Posterior vena cava (tissue), 2 donors: ENCODE measurements around the gene RNASEH1. TPM values are rescaled to one million over a fixed set of nuclear protein-coding genes. Genes with fewer than 3 reads are reported as not detected.

ENCODE experiments used
- DNase-seq: peaks from one replicate; pipeline ENCODE4 v3.0.0-alpha.2; 2020; ENCODE audit warnings: low spot score
- intact Hi-C, 2 donors: fragments of 100-400 bp; cut with DNase I; formaldehyde crosslinking; loops; one replicate each; pipeline versions ENCODE4 v1.14.1 to v1.14.2; 2022 to 2023
- long read RNA-seq, 2 donors: library from polyadenylated mRNA; unstranded; transcript quantifications; one replicate each; pipeline ENCODE4 v2.0.0, GENCODE V29; 2020 to 2021
- total RNA-seq, 2 donors: library from RNA; stranded (reverse); fragmentation: NEBNext Ultra II Directional; extraction: Animal tissue kit (Norgen Biotek cat#: 25700); gene quantifications; one replicate each; pipeline ENCODE4 v1.2.1, GENCODE V29; 2021
- donor health status: DM: yes; HTN: yes; CAD: no.
- donor health status: DM: yes; HTN: yes; CAD: no.

The RNASEH1 gene, protein sequence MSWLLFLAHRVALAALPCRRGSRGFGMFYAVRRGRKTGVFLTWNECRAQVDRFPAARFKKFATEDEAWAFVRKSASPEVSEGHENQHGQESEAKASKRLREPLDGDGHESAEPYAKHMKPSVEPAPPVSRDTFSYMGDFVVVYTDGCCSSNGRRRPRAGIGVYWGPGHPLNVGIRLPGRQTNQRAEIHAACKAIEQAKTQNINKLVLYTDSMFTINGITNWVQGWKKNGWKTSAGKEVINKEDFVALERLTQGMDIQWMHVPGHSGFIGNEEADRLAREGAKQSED
- 10 to 100 TPM; 20.7 to 23.9 TPM for total RNA-seq
- long read RNA-seq, donor 1, transcript RNASEH1-201 (8 exons, 1,887 nt): major isoform, 25 of 26 reads
- long read RNA-seq, donor 1, partial matches to known transcripts: 0 of 26 reads
- long read RNA-seq, donor 1, other reads (novel, unspliced or antisense): 1 of 26 reads
- long read RNA-seq, donor 2, transcript RNASEH1-202 (8 exons, 2,120 nt): minor isoform, 7 of 337 reads
- long read RNA-seq, donor 2, transcript RNASEH1-201 (8 exons, 1,887 nt): major isoform, 294 of 337 reads
- long read RNA-seq, donor 2, partial matches to known transcripts: 16 of 337 reads
- long read RNA-seq, donor 2, other reads (novel, unspliced or antisense): 20 of 337 reads

DNA sequence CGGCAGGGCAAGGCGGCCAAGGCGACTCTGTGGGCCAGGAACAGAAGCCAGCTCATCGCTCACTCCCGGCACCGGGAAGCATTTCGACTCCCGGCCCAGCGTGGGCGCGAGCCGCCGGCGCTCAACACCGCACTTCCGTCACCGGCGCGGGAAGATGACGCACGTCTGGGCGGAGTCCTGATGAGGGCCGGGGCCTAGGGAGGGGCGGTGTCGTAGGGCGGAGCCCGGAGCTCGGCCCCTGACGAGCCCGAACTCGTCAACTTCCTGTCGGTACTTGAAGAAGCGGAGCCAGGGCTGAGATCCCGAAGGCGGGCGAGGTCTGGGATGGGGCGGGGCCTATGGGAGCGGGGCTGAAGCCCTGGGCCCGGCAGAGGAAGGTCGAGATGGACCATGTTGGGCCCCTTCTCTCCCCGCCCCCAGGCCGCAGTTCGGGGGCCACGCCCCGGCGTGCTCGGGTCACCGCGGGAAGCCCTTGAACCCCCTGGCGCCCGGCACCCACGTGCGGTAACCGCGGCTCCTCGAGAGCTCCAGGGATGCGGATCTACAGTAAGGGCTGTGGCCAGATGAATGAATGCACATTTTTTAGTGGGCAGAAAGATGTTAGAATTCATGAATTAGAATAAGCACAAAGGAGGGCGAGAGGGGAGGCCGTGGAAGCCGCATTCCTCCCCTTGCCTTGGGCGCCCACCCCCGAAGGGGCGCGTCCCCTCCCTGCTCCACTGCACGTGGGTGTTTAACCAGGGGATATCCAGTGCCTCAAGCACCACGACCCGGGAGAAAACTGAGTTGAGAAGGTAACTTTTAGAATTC lies at the start of gene RNASEH1:
Gene RNASEH1, minus strand, starts transcription at position 129 of the 810 bp plus-strand sequence. Its CDS starts 73 bp downstream, at position 56.
- intact Hi-C loops: no loop called here
- peak; percentile 100 for DNase-seq

DNA sequence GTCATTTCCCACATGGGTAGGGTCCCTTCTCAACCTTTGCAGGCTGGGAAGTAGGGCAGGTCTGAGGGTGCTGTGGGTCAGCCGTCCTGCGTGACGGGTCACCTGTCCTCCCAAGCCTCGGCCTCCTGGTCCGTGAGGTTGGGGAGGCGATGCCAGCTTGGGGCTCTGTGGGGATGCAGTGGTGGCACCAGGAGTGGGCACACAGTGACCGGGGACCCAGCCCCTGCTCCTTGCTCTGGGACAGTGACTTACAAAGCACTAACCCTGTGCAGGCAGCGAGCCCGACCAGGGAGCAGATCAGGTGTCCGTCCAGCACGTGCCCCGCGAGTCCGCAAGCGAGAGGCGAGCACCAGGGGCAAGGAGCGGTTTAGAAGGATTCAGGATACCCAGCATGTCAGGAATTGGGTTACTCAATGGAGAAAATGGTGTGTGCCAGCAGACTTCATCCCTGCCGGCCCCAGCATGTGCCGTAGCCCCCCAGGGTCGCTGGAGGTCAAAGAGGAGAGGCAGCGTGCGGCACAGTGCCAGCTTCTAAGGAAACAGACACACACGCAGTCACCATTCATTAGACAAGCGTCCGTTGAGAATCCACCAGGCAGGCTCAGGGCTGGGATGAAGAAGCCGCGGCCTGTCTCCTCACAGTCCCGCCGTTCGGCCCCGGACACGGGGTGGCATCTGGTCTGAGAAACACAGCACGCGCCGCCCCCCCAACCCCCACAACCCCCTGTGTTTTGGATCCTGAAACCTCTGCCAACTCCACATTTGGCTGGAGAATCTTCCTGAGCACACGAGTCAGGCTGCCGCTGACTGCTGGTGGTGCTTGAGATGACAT lies 48.5 kb upstream of the RNASEH1 start:
- peak; percentile 79 for DNase-seq
- intact Hi-C loops: no loop called here

DNA sequence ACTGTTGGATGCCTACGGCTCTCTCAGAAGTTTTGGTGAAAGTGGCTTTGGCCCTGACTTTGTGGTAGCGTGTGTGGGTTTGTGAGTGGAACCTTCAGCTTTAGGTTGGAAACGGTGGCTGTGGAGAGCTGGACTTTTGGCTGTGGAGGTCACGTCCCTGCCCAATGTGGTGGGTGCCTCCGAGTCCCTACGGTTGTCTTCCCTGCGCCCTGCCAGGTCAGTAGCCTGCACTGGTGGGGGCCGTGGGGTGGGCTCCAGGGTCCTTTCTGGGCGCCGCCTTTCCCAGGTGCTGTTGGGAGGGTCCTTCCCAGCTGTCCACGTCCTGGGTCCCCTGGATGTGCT lies 47.9 kb upstream of the RNASEH1 start:
- DNase-seq: no peak
- intact Hi-C loops: no loop called here

DNA sequence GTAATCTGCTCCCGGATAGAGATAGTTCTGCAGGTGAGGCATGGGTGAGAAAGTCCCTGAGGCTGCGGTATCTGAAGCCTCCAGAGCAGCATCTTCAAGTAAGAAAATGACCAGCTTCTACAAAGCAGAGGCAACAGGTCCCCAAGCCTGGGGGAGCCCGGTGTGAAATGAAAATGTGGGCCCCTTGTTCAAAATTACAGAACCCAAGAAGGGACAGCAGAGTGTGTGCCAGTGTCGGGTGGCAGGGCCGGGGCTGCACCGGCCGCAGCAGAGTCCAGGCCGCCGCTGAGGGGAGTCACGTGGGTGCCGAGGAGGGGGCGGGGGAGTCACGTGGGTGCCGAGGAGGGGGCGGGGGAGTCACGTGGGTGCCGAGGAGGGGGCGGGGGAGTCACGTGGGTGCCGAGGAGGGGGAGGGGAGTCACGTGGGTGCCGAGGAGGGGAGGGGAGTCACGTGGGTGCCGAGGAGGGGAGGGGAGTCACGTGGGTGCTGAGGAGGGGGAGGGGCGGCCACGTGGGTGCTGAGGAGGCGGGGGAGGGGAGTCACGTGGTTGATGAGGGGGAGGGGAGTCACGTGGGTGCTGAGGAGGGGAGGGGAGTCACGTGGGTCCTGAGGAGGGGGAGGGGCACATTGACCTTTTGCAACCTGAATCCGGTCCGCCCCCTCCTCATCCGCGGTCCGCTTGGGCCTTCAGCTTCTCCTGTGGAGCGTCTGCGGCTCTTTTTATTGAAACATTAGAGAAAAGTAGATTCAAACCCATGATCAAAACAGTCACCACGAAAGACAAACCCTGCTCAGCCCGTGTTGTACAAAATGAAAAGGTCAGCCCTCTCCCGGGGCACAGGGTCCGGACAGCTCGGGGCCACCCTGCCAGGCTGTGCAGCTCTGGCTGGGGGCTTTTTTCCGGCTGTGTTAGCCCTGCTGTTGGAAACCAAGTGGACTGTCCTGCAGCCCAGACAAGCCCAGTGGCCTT lies 47.1 kb upstream of the RNASEH1 start:
- peak; percentile 80 for DNase-seq
- intact Hi-C loops: no loop called here

DNA sequence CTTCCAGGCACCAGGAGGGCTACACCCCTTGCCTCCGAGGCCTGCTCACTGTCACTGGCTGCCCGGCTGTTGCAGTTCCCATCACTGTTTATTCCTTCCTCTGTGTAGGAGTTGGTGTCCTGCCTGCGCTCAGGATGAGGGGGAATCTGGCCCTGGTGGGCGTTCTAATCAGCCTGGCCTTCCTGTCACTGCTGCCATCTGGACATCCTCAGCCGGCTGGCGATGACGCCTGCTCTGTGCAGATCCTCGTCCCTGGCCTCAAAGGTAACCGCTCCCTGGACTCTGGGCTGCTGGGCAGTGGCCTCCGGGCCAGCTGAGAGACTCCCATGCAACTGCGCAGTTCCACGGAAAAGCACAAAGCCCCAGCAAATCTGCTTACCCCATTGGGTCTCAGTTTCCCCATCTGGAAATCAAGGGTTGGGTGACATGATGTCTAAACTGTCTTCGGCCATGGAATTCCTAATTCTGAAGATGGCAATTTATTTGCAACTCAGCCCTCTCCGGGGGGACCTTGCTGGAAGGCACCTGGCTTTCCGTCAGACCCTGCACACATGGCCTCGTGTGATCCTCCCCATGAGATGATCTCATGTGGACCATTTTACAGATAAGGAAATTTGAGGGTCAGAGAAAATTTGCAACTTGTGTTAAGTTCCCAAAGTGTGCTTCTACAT lies 46.2 kb upstream of the RNASEH1 start:
- intact Hi-C loops: no loop called here
- DNase-seq: peak; percentile 66

DNA sequence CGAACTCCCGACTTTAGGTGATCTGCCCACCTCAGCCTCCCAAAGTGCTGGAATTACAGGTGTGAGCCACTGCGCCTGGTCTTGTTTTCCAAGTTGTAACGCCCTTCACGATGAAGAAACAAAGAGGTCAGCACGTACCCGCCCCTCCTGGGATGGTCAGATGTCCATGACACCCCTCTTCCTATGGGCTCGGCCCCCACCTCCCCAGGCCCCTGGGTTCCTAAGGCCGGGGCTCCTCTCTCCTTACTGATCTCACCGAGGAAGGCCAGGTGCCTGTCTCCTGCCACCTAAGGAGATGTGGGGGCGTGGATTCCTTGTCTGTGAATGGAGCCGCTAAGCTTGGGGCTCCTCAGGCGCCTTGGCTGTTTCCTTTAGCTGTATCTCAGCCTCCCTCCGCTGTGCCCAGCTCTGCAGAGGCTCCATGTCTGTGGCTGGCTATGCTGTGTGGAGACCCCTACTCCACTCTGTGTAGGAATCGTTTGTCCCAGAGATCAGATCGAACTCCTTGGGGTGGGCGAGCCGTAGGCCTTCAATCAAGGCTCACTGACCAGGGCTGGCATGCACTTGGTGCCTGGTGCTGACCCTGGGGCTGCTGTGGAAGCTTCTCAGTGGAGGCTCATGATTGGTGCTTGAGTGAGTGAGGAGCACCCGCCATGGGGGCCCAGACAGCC lies 45.5 kb upstream of the RNASEH1 start:
- DNase-seq: peak; percentile 54
- intact Hi-C loops: no loop called here

DNA sequence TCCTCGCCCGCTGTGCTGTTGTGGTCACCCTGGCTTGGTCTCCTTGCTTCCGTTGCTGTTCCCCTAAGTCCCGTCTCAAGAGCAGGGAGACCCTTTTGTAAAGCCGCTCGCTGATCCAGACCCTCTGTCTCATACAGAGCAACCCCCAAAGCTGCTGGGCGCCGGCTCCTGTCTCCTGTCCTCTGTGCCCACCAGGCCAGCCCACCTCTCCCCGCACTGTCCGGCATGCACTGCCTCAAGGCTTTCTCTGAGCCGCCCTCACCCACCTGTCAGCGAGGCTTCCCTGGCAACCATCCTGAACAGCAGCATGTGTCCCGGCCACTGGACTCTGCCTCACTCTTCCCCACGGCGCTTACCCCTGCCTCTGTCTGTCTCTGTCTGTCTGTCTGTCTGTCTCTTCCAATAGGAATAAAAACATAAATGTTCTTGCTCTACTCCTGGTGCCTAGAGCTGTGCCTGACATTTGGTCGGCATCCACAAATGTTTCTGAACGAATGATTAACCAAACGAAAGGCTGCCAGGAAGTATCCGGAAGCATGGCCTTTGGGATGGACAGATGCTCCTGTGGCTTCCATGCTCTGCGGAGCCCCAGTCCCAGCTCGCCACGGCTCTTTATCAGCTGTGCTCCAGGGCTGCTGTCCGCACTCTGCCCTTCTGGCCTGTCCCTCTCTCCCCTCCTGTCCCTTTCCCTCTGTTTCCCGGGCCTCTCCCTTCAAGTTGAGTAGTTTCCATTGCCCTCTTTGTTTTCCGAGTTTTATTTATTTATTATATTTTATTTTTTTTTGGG lies 44.6 kb upstream of the RNASEH1 start:
- intact Hi-C loops: no loop called here
- DNase-seq: peak; percentile 81

DNA sequence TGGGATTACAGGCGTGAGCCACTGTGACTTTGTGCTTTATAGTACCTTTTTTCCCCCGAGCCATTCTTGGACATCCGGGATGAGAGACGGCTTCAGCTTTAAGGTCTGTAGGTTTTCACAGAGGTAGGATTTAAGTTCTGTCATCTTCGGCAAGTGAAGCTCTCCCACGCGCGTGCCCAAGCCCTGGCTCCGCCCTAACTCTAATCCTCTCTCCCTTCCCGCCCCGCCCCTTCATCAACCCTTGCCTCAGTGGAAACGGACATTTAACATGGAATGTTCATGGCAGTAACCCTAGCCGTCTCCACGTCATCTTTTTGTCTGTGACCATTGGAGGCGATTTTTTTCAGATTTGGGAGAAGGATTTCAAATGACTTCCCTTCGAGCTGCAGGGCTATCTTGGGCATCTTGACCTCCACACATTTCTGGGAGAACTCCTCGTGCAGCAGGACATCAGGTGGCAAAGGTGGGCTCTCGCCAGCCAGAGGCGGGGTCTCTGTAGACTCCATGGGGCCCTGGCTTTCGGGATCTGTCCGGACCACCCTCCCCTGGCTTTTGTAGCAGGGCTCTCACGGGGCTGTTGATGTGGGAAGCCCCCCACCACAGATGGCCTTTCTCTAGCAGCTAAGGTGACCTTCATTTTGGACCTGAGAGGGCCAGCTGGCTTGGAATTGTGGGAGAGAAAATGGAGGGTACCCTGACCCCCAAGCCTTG lies 43.6 kb upstream of the RNASEH1 start:
- intact Hi-C loops: no loop called here
- DNase-seq: peak; percentile 53

DNA sequence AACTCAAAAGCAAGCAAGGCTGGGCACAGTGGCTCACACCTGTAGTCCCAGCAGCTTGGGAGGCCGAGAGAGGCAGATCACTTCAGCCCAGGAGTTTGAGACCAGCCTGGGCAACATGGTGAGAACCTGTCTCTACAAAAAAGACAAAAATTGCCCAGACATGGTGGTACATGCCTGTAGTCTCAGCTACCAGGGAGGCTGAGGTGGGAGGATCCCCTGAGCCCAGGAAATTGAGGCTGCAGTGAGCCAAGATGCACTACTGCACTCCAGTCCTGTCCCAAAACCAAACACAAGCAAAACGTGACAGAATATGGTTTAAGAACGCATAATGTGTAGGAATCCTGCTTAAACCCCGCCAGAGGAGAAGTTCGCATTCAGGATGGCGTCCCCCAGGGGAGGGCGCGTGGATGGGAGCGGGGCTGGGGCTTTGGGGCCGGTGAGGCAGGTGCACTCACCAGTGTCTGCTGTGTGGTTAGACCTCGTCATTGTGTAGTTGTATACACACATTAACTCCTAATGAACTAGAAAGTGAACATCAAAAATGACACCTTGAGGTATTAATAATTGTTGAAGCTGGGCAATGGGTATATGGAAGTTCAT lies 42.2 kb upstream of the RNASEH1 start:
- intact Hi-C loops: no loop called here
- peak; percentile 64 for DNase-seq

DNA sequence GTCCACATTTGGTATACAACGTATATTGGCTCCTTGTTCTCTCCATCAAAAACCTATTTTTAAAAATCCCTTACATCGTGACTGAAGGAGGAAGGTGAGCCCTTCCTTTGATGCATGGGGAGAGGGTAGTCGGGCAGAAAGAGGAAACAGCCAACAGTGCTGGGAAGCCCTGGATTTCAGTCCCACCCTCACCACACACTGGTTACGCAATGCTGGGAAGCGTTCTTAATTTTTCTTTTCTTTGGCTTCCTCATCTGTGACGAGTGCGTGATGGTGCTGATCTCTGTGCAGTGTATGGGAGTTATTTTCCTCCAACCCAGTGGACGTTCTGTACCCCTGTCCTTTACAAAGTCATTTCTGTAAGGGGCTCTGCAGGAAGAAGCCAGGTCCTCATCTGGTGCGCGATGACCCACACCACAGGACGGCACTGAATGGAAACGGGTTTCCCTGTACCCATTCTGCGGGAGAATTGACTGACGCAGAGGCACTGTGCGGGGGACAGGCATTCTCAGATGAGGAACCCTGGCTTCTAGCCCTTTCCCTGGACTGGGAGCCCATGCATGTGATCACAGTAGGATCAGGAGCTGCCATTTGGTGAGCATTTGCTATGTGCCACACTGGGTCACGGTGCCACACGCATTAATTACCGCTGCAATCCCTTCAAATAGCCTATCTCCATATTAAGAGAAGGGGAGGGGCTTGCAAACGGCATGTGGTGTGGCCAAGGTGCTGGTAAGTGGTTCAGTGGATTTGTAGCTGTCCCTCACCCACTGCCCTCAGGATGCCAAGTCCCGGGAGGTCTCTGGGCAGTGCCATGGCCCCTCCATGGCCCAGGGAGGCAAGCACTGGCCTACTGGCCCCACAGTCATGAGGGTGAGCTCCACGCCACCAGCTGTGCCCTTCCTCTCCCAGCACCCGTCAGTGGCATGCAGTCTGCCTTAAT lies 41.0 kb upstream of the RNASEH1 start:
- intact Hi-C loops: no loop called here
- peak; percentile 32 for DNase-seq

DNA sequence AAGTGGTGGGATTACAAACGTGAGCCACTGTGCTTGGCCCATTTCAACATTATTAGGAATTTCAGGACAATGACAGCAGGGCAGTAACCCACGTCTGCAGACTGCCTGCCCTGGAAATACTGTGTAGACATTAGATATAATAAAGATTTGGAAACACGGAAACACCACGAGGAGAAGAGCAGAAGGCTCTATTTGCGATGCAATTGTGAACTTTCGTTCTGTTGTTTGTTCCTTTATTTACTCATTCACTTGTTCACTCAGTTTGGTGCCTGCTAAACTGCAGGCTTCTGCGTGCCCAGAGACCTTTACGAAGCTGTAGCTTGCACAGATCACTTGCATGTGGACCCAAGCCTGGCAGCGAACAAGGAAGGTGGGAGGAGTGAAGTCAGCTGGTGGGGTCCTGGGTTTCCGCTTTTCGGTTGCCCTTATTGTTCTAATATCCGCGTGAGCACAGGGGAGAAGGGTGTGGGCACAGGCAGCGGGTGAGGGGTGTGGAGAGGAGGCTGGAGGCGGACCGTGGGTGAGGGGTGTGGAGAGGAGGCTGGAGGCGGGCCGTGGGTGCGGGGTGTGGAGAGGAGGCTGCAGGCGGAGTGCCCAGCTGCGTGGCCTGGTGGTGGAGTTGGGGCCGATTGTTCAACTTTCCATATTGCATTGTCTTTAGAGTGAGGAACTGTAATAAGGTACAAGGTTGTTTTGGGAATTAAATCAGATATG lies 40.2 kb upstream of the RNASEH1 start:
- DNase-seq: peak; percentile 67
- intact Hi-C loops: no loop called here

DNA sequence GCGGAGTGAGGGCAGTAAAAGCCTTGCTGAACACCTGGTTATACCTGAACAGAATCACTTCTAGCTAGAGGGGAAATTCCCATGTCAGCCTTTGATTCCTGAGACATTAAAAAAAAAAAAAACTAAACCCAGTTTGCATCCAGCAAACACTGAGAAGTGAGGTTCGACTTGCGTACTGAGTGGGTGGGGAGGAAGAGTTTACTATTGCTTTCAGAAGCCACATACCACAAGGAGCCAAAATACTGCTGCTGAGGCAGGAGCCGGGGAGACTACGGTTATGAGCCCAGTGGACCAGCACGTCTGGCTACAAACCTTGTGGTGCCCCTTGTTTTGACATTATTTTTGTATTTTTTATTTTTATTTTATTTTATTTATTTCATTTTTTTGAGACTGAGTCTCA lies 39.4 kb upstream of the RNASEH1 start:
- DNase-seq: no peak
- intact Hi-C loops: no loop called here

DNA sequence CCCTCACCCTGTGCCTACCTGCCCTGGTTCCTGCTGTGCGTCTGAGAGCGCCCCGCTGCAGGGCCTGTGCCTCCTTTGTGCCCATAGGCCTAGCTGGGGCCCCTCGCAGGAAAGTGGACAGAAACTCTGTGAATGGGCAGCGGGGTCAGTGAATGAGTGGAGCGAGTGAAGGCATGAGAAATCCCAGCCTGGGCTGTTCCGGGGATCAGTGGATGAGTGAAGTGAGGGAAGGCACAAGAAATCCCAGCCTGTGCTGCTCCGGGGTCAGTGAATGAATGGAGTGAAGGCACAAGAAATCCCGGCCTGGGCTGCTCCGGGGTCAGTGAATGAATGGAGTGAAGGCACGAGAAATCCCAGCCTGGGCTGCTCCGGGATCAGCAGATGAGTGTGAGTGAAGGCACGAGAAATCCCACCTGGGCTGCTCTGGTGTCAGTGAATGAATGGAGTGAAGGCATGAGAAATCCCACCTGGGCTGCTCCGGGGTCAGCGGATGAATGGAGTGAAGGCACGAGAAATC lies 38.8 kb upstream of the RNASEH1 start:
- DNase-seq: peak; percentile 48
- intact Hi-C loops: no loop called here
